H1 (cell line): ENCODE measurements around the gene CRP. TPM values are rescaled to one million over a fixed set of nuclear protein-coding genes. Genes with fewer than 3 reads are reported as not detected.
"Not testable (repeated sequence)": the region's sequence is repeated elsewhere in the genome, so short reads cannot be mapped to it uniquely, and the experiment has no call there.

Experiments
- CTCF ChIA-PET: fragments of 300-600 bp; sonication (Branson Sonifier 250); formaldehyde crosslinking; loops from one replicate; lab custom pipeline; 2021; ENCODE audit not compliant: partially characterized antibody; lab: Charles Lee
- POLR2A ChIA-PET: fragments of 300-600 bp; sonication (Branson Sonifier 250); formaldehyde crosslinking; loops from one replicate; lab custom pipeline; 2021; ENCODE audit warnings: inconsistent platforms; ENCODE audit not compliant: partially characterized antibody; lab: Charles Lee
- DNase-seq, 2 experiments: peaks; one replicate each; pipeline versions ENCODE4 v3.0.0 to v3.0.0-alpha.2; 2010 to 2022; ENCODE audit warnings: low spot score in 2 of 2, low read depth in 1 of 2, mixed read lengths in 1 of 2
- FAIRE-seq: peaks from 2 replicates; lab custom pipeline; 2011; peaks lifted over from hg19 to GRCh38; lab: Jason Lieb, UNC
- H2AFZ ChIP-seq: 2 replicates; pipeline ENCODE4 v1.8.1; 2012; ENCODE audit warnings: low read length, inconsistent platforms
- H2AK5ac ChIP-seq: 2 replicates; pipeline ENCODE4 v1.6.1; 2013; ENCODE audit warnings: low read depth, low read length
- H2BK120ac ChIP-seq: replicated peaks from 2 replicates; pipeline ENCODE3; 2013; ENCODE audit warnings: low read depth, low read length, inconsistent platforms
- H2BK12ac ChIP-seq: 2 replicates; pipeline ENCODE4 v1.6.1; 2013; ENCODE audit warnings: low read depth, low read length
- H2BK15ac ChIP-seq: 2 replicates; pipeline ENCODE4 v1.6.1; 2013; ENCODE audit warnings: low read length
- H2BK20ac ChIP-seq: 2 replicates; pipeline ENCODE4 v1.6.1; 2013; ENCODE audit warnings: low read length
- H2BK5ac ChIP-seq: 2 replicates; pipeline ENCODE4 v1.6.1; 2013; ENCODE audit warnings: low read depth, low read length
- H3K14ac ChIP-seq: 2 replicates; pipeline ENCODE4 v1.6.1; 2013; ENCODE audit warnings: inconsistent platforms; ENCODE audit not compliant: insufficient read length
- H3K18ac ChIP-seq: 2 replicates; pipeline ENCODE4 v1.6.1; 2013; ENCODE audit warnings: low read length; ENCODE audit errors: extremely low read depth
- H3K23ac ChIP-seq: 2 replicates; pipeline ENCODE4 v1.6.1; 2013; ENCODE audit warnings: inconsistent platforms; ENCODE audit not compliant: insufficient read length
- H3K23me2 ChIP-seq: 2 replicates; pipeline ENCODE4 v1.6.1; 2013; ENCODE audit warnings: low read depth, low read length
- H3K27ac ChIP-seq: 2 replicates; pipeline ENCODE4 v1.6.1; 2011; ENCODE audit warnings: low read depth, low read length, inconsistent platforms
- H3K27me3 ChIP-seq, 4 experiments: replicated peaks in 1 of 4; 1 replicate in 1 of 4; 2 replicates in 3 of 4; pipeline versions ENCODE4 v1.6.1 to v1.8.1; 2011 to 2013; ENCODE audit warnings: low read length in 3 of 4, mild to moderate bottlenecking in 3 of 4, inconsistent platforms in 2 of 4, mixed read lengths in 2 of 4, moderate library complexity in 1 of 4; ENCODE audit not compliant: control insufficient read depth in 3 of 4, insufficient read depth in 3 of 4; ENCODE audit errors: extremely low read depth in 1 of 4
- H3K36me3 ChIP-seq, 4 experiments: 2 replicates each; pipeline versions ENCODE4 v1.6.1 to v1.8.1; 2011 to 2013; ENCODE audit warnings: mild to moderate bottlenecking in 4 of 4, low read length in 3 of 4, moderate library complexity in 2 of 4, control low read depth in 1 of 4, inconsistent platforms in 1 of 4; ENCODE audit not compliant: insufficient read depth in 4 of 4, control insufficient read depth in 2 of 4
- H3K4ac ChIP-seq: replicated peaks from 2 replicates; pipeline ENCODE3; 2013; ENCODE audit warnings: low read length, low read depth, mixed read lengths, inconsistent platforms; ENCODE audit not compliant: insufficient read length
- H3K4me1 ChIP-seq, 4 experiments: replicated peaks in 1 of 4; 1 replicate in 1 of 4; 2 replicates in 3 of 4; pipeline versions ENCODE4 v1.6.1 to v1.8.1; 2011 to 2013; ENCODE audit warnings: low read length in 3 of 4, inconsistent platforms in 2 of 4, mixed read lengths in 1 of 4; ENCODE audit not compliant: insufficient read depth in 4 of 4, control insufficient read depth in 3 of 4
- H3K4me2 ChIP-seq, 2 experiments: 2 replicates each; pipeline versions ENCODE4 v1.6.1 to v1.8.1; 2011 to 2013; ENCODE audit warnings: low read depth in 2 of 2, low read length in 2 of 2, control low read depth in 1 of 2, inconsistent platforms in 1 of 2, mild to moderate bottlenecking in 1 of 2; ENCODE audit not compliant: insufficient read depth in 1 of 2
- H3K4me3 ChIP-seq, 4 experiments: fragments of 200-600, 300-600 bp in 1 of 4; sonication (generic), shearing (Covaris generic), sonication (Bioruptor Twin) in 1 of 4; 2 replicates each; pipeline versions ENCODE4 v1.5.1 to v1.8.1; 2011 to 2016; ENCODE audit warnings: low read length in 4 of 4, low read depth in 3 of 4, control low read depth in 2 of 4, inconsistent platforms in 2 of 4, mild to moderate bottlenecking in 2 of 4, mixed read lengths in 1 of 4, moderate library complexity in 1 of 4; ENCODE audit not compliant: insufficient read depth in 2 of 4; ENCODE audit errors: extremely low read depth in 1 of 4
- H3K56ac ChIP-seq: replicated peaks from 2 replicates; pipeline ENCODE3; 2013; ENCODE audit warnings: low read depth, mild to moderate bottlenecking, mixed read lengths, low read length, inconsistent platforms; ENCODE audit not compliant: insufficient read length
- H3K79me1 ChIP-seq: 2 replicates; pipeline ENCODE4 v1.6.1; 2013; ENCODE audit warnings: low read depth, low read length, control low read depth
- H3K79me2 ChIP-seq, 2 experiments: 2 replicates each; pipeline versions ENCODE4 v1.6.1 to v1.8.1; 2012 to 2013; ENCODE audit warnings: low read length in 2 of 2, mild to moderate bottlenecking in 2 of 2, inconsistent platforms in 1 of 2; ENCODE audit not compliant: insufficient read depth in 2 of 2, control insufficient read depth in 1 of 2
- H3K9ac ChIP-seq, 4 experiments: replicated peaks in 1 of 4; 1 replicate in 1 of 4; 2 replicates in 3 of 4; pipeline versions ENCODE4 v1.6.1 to v1.8.1; 2011 to 2013; ENCODE audit warnings: low read depth in 3 of 4, low read length in 3 of 4, control low read depth in 2 of 4, mild to moderate bottlenecking in 2 of 4, moderate library complexity in 2 of 4, inconsistent platforms in 1 of 4; ENCODE audit errors: extremely low read depth in 1 of 4
- H3K9me3 ChIP-seq, 2 experiments: 2 replicates each; pipeline versions ENCODE4 v1.6.1 to v1.8.1; 2012 to 2013; ENCODE audit warnings: mild to moderate bottlenecking in 2 of 2, moderate library complexity in 2 of 2, control low read depth in 1 of 2, inconsistent platforms in 1 of 2, low read depth in 1 of 2, low read length in 1 of 2, mixed read lengths in 1 of 2; ENCODE audit not compliant: insufficient read depth in 2 of 2
- H4K20me1 ChIP-seq, 2 experiments: replicated peaks in 1 of 2; 2 replicates each; pipeline versions ENCODE3 to v1.8.1; 2011 to 2013; ENCODE audit warnings: inconsistent platforms in 2 of 2, low read length in 2 of 2, mild to moderate bottlenecking in 1 of 2; ENCODE audit not compliant: insufficient read depth in 2 of 2, control insufficient read depth in 1 of 2
- H4K5ac ChIP-seq: 2 replicates; pipeline ENCODE4 v1.6.1; 2013; ENCODE audit warnings: low read length, low read depth, mixed read lengths, inconsistent platforms; ENCODE audit not compliant: insufficient read length
- H4K8ac ChIP-seq: 2 replicates; pipeline ENCODE4 v1.8.0; 2013; ENCODE audit warnings: mild to moderate bottlenecking, moderate library complexity, low read length, inconsistent platforms; ENCODE audit not compliant: insufficient read depth; ENCODE audit errors: extremely low read depth
- H4K91ac ChIP-seq: replicated peaks from 2 replicates; pipeline ENCODE3; 2013; ENCODE audit warnings: low read length, mixed read lengths, inconsistent platforms; ENCODE audit not compliant: insufficient read length
- BRCA1 ChIP-seq: IDR thresholded peaks from 2 replicates; pipeline ENCODE4 v1.6.1; 2012; ENCODE audit warnings: low read depth, low read length, improper control_type of control experiment
- HDAC2 ChIP-seq, 2 experiments: fragments of 300-600 bp in 1 of 2; sonication (generic) in 1 of 2; IDR thresholded peaks; 2 replicates each; pipeline ENCODE4 v1.6.1; 2011 to 2012; ENCODE audit warnings: low read depth in 2 of 2, low read length in 2 of 2, mild to moderate bottlenecking in 2 of 2, moderate library complexity in 2 of 2, borderline replicate concordance in 1 of 2, inconsistent platforms in 1 of 2
- WGBS, 2 experiments: shearing (Covaris generic) in 1 of 2; methylation state at CpG; one replicate each; pipeline versions ENCODE4 v1.1.6 to v1.1.7; 2013 to 2015; ENCODE audit warnings: low lambda C conversion rate in 2 of 2, mixed read lengths in 2 of 2, inconsistent platforms in 1 of 2, low coverage in 1 of 2, missing lambda C conversion rate in 1 of 2; ENCODE audit not compliant: insufficient replicate concordance in 2 of 2, insufficient coverage in 1 of 2, insufficient read length in 1 of 2; ENCODE audit errors: extremely low coverage in 1 of 2, missing lambda C conversion rate in 1 of 2; 5-methylcytosine and 5-hydroxymethylcytosine counted together
- polyA plus RNA-seq, 7 experiments: library from polyadenylated mRNA; depleted of rRNA in 3 of 7; stranded (reverse) in 5 of 7; unstranded in 2 of 7; fragments of >200 nt in 5 of 7; fragments of 200-250 nt in 2 of 7; gene quantifications; 1 replicate in 5 of 7; 2 replicates in 1 of 7; 4 replicates in 1 of 7; pipeline versions ENCODE4 v1.2.1 to v1.2.3, GENCODE V29; 2011 to 2013; ENCODE audit warnings: missing spikeins in 2 of 7, mixed read lengths in 2 of 7
- total RNA-seq: library from RNA; stranded (reverse); fragmentation: NEBNext Ultra II Directional; extraction: Animal tissue kit (Norgen Biotek cat#: 25700); gene quantifications from 2 replicates; pipeline ENCODE4 v1.2.1, GENCODE V29; 2021

The CRP gene
- total and polyA plus RNA-seq, 2 of the 8 experiments (the other 6 are each of a cell fraction or from before 2014, with no cell fraction given): not detected

DNA sequence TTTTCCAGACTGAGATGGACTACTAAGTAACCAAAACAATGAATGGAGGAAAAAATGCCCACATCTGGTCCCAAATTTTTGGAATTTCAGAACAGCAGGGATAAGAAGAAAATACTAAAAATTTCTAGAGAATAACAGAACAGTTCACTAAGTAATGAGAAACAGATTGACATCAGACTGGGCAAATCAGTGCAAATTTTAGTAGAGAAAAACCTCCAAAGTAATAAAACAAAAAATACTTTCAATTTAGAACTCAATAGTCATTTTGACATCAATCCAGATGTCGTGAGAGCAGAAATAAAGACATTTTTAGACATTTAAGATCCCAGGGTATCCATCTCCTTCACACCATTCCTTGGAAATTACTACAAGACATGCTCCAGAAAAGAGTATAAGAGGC lies 39.3 kb downstream of the CRP start (continued):
- TF ChIP-seq HDAC2 (IDR thresholded peaks at IDR 0.05; ENCODE audit: borderline replicate concordance in 1 of 2, low read depth in 2 of 2, low read length in 2 of 2): no peak
- no peak for TF ChIP-seq BRCA1

DNA sequence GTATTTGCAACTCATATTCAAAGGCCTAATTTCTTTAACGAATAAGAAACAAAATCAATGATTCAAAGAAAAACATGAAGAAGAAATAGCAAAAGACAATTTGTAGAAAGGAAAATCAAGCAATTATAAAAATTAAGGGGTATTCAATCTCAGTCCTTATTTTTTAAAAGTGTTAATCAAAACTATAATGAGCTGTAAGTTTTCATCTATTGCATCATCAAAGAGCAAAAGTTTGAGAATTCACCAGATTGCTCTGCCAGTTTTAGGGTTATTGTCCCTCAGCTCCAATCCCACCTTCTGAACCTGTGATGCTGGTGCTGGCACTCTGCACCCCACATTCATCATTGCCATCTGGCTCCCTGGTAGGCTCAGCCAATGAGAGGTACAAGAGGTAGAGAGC lies 42.0 kb downstream of the CRP start:
- H3K23me2 ChIP-seq, H2BK5ac ChIP-seq, H4K91ac ChIP-seq, H3K4me1 ChIP-seq, H4K20me1 ChIP-seq, H3K79me1 ChIP-seq, H2AFZ ChIP-seq, H2BK12ac ChIP-seq, H3K4me2 ChIP-seq, H2BK120ac ChIP-seq, H3K9ac ChIP-seq, H3K18ac ChIP-seq, H3K79me2 ChIP-seq, DNase-seq, H3K4me3 ChIP-seq, H3K4ac ChIP-seq, H2AK5ac ChIP-seq, H3K14ac ChIP-seq, H4K5ac ChIP-seq, H3K23ac ChIP-seq, CTCF ChIA-PET, H4K8ac ChIP-seq, H3K56ac ChIP-seq, H3K36me3 ChIP-seq, H3K27ac ChIP-seq, FAIRE-seq, H3K27me3 ChIP-seq, H2BK15ac ChIP-seq, H2BK20ac ChIP-seq: not testable (repeated sequence)
- peaks cover 23 to 45% of the 10 kb centered on the region in 2 experiments; a peak in 3 of 4 replicates for H3K9me3 ChIP-seq
- POLR2A ChIA-PET: interaction anchor here (0.5 kb wide), 1 partner anchor 1327 kb away, joined by 3 read pairs; no protein-coding TSS in a partner anchor
- 81% methylated on average over 1 of the region's 1 CpG; no CpG with 5 or more reads in 1 of the 2 experiments for WGBS, 2 experiments
